SU-DHL-6 (cell line): ENCODE data around the gene NTRK2.

Source experiments
- H2AFZ ChIP-seq: fragments of 200-600 bp; sonication (generic); 2 replicates; pipeline ENCODE4 v1.6.1; 2014; ENCODE audit warnings: low read depth, mild to moderate bottlenecking, moderate library complexity, mixed read lengths, antibody characterized with exemption, low read length; ENCODE audit not compliant: severe bottlenecking
- H3F3A ChIP-seq: fragments of 200-600 bp; shearing (Covaris generic); 2 replicates; pipeline ENCODE4 v1.6.0; 2016; ENCODE audit warnings: antibody characterized with exemption, mild to moderate bottlenecking; ENCODE audit not compliant: insufficient read depth
- H3K27ac ChIP-seq: fragments of 200-600 bp; sonication (generic); 2 replicates; pipeline ENCODE4 v1.5.1; 2016; ENCODE audit warnings: low read depth, mild to moderate bottlenecking, low read length, moderate library complexity, mixed read lengths
- H3K27me3 ChIP-seq: fragments of 200-600 bp; sonication (generic), shearing (Covaris generic); 2 replicates; pipeline ENCODE4 v1.6.0; 2014; ENCODE audit warnings: mild to moderate bottlenecking, low read length
- H3K36me3 ChIP-seq: fragments of 200-600 bp; sonication (generic); 2 replicates; pipeline ENCODE4 v1.6.1; 2014; ENCODE audit warnings: mild to moderate bottlenecking, low read length, mixed read lengths
- H3K4me2 ChIP-seq: fragments of 300-600, 200-600 bp; shearing (Covaris generic), sonication (generic); 2 replicates; pipeline ENCODE4 v1.6.0; 2014; ENCODE audit warnings: low read length, low read depth, mild to moderate bottlenecking; ENCODE audit not compliant: poor library complexity, severe bottlenecking
- H3K4me3 ChIP-seq: fragments of 200-600 bp; sonication (generic); 2 replicates; pipeline ENCODE4 v1.5.1; 2014; ENCODE audit warnings: antibody characterized with exemption, low read length, mild to moderate bottlenecking, mixed read lengths; ENCODE audit not compliant: insufficient read depth, poor library complexity, severe bottlenecking
- H3K79me2 ChIP-seq: fragments of 200-600 bp; sonication (generic); 2 replicates; pipeline ENCODE4 v1.6.1; 2014; ENCODE audit warnings: mild to moderate bottlenecking, low read length, moderate library complexity; ENCODE audit not compliant: insufficient read depth
- H3K9ac ChIP-seq: fragments of 200-600 bp; sonication (generic); 2 replicates; pipeline ENCODE4 v1.7.0; 2014; ENCODE audit warnings: mild to moderate bottlenecking, low read length
- H3K9me2 ChIP-seq: fragments of 200-600 bp; sonication (generic); replicated peaks from 2 replicates; pipeline ENCODE4 v1.6.1; 2014; ENCODE audit warnings: low read length; ENCODE audit not compliant: insufficient read depth
- H3K9me3 ChIP-seq: fragments of 200-600 bp; sonication (generic); 2 replicates; pipeline ENCODE4 v1.6.1; 2014; ENCODE audit warnings: low read length, mixed read lengths; ENCODE audit not compliant: insufficient read depth
- H4K20me1 ChIP-seq: fragments of 200-600 bp; sonication (generic); 2 replicates; pipeline ENCODE4 v1.6.1; 2014; ENCODE audit warnings: low read depth, mild to moderate bottlenecking, antibody characterized with exemption, low read length, moderate library complexity, mixed read lengths
- CTCF ChIP-seq: fragments of 200-600 bp; sonication (generic); IDR thresholded peaks from one replicate; pipeline ENCODE4 v1.5.1; 2017; ENCODE audit warnings: antibody characterized with exemption, mild to moderate bottlenecking, low read length, moderate library complexity; ENCODE audit not compliant: insufficient read depth, poor library complexity, severe bottlenecking
- EZH2phosphoT487 ChIP-seq: fragments of 200-600 bp; sonication (generic), shearing (Covaris generic); conservative IDR thresholded peaks from 2 replicates; pipeline ENCODE4 v1.6.1; 2018; ENCODE audit warnings: mild to moderate bottlenecking, antibody characterized with exemption, low read length, moderate library complexity, mixed read lengths

Gene NTRK2

GRCh38 chr9:84925225-84925872, 255.8 kb downstream of the NTRK2 start:
- TF ChIP-seq EZH2phosphoT487 (no peak), CTCF (no peak)
- H3K27ac ChIP-seq: no peak overlapping the region
- H4K20me1 ChIP-seq: no peaks in the 10 kb centered on the region

GRCh38 chr9:84926793-84927192, 257.3 kb downstream of the NTRK2 start:
- H3F3A ChIP-seq: no peaks in the 10 kb centered on the region
- no peaks in the 10 kb centered on the region for H3K9me2 ChIP-seq
- H3K4me3 ChIP-seq: no peak overlapping the region
- H3K27ac ChIP-seq: no peak overlapping the region
- H3K9me3 ChIP-seq: no peaks in the 10 kb centered on the region
- TF ChIP-seq CTCF: no peak
- no peak for TF ChIP-seq EZH2phosphoT487
- no peak overlapping the region for H2AFZ ChIP-seq
- no peaks in the 10 kb centered on the region for H3K27me3 ChIP-seq
- H3K4me2 ChIP-seq: no peak overlapping the region
- no peaks in the 10 kb centered on the region for H4K20me1 ChIP-seq
- no peaks in the 10 kb centered on the region for H3K36me3 ChIP-seq
- no peak overlapping the region for H3K9ac ChIP-seq
- H3K79me2 ChIP-seq: no peaks in the 10 kb centered on the region

More at GRCh38 chr9:84925225-84925872, 255.8 kb downstream of the NTRK2 start:
- Histone ChIP-seq H3F3A (no peaks in the 10 kb centered on the region), H3K9me3 (no peaks in the 10 kb centered on the region), H3K4me3 (no peak overlapping the region), H3K4me2 (no peak overlapping the region), H3K9ac (no peak overlapping the region), H3K9me2 (no peaks in the 10 kb centered on the region), H3K27me3 (no peaks in the 10 kb centered on the region), H3K36me3 (no peaks in the 10 kb centered on the region), H2AFZ (no peak overlapping the region), H3K79me2 (no peaks in the 10 kb centered on the region)

- no peak overlapping the region for H2AFZ ChIP-seq
- H3K27ac ChIP-seq: no peak overlapping the region
- no peaks in the 10 kb centered on the region for H3K79me2 ChIP-seq
- H3K9me3 ChIP-seq: no peaks in the 10 kb centered on the region
- no peaks in the 10 kb centered on the region for H4K20me1 ChIP-seq
- no peak overlapping the region for H3K9ac ChIP-seq
- no peaks in the 10 kb centered on the region for H3F3A ChIP-seq
- no peaks in the 10 kb centered on the region for H3K27me3 ChIP-seq
- H3K9me2 ChIP-seq: no peaks in the 10 kb centered on the region; the same call in 1 of the 2 replicates
- TF ChIP-seq CTCF: no peak
- H3K36me3 ChIP-seq: no peaks in the 10 kb centered on the region
- H3K4me2 ChIP-seq: no peak overlapping the region
- H3K4me3 ChIP-seq: no peak overlapping the region
Observed at GRCh38 chr9:84928419-84928818, 258.9 kb downstream of the NTRK2 start.
